Endometrium (tissue), 2 donors: ENCODE data around the gene GRIK3.

Experiments used
- FAIRE-seq: peaks from 2 replicates; lab custom pipeline; 2012; peaks lifted over from hg19 to GRCh38; lab: Jason Lieb, UNC
- donor health status: control.
- donor health status: control.

The GRIK3 gene

DNA sequence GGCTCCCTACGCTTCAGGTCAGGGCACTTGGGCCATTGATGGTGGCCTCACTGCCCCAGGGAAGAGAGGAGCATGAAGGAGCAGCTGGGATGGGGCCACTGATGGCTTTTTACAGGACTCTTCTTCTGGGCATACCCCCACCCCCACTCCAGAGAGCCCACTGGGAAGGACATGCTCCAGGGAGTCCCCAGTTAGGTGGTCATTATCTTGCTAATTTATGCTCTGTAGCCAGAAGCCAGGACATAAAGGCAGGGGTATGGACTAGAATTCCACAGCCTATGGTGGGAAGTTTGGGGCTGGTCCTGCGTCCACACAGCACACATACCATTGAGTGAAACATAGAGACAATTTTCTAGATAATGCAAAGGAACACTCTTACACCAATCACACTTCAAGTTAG, 8.8 kb upstream of the GRIK3 start:
- no peak for FAIRE-seq

DNA sequence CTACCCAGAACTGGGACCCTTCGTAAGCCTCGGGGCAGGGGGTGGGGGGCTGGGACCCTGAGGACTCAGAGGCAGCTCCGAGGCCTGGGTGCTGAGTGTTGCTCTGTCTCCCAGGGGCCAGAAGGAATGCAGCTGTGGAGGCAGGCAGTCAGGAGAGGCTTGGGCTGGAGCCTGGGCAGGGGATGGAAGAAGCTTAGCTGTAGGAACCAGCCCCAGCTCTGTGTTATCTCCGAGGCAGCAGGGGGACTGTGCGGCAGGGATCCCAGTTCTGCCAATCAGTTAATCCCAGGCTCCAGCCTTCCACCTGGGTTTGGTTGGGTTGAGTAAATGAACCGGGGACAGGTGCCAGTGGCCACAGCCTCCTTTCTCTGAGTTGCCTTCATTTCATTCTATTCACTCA, 8.2 kb upstream of the GRIK3 start:
- no peak for FAIRE-seq

DNA sequence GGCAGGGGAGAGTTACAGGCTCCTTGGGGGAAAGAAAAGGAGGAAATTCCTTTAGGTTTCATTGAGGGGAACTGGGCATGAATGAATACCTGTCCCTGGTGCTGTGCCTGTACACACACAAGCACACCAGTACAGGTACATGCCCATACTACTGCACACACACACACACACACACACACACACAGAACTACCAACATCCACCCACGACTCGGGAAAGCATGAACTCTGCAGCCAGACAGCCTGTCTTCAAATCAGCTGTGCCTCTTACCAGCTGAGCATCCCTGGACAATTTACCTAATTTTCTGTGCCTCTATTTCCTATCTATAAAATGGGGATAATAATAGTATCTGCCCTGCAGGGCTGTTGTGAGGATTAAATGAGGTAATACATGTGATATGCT, 7.2 kb upstream of the GRIK3 start:
- no peak for FAIRE-seq

DNA sequence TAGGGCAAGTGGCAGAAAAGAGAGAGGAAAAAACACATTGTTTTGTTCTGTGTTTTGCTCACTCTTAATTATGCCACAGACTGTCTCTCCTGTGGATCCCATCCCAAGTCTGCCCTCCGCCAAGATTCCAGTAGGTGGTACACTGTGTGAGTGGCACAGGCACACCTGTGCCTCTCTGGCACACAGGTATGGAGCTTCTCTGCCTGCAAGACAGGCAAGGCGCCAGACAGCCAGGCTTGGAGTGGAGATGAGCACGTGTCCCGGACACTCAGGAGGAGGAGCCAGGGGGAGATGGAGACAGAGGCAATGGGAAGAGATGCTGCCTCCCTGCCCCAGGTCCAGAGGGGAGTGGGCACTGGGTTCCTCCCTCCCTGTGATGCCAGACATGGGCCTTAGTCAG, 6.5 kb upstream of the GRIK3 start:
- no peak for FAIRE-seq

DNA sequence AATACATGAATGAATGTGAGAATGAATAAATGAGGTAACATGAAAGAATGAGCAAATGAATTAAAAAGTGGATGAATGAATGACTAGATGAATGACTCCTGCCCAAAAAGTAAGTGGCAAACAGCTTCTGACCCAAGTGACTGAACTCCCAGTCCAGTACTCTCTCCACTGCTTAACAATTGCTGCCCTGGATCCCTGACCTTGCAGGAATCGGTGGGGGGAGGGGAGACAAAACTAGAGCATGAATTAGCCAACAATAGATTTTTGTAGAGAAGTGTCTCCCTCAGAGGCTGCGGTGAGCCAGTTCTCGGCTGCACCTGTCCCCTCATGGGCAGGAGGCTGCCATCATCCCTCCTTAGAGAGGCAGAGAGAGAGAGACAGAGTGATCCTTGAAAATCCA, 5.9 kb upstream of the GRIK3 start:
- FAIRE-seq: no peak

DNA sequence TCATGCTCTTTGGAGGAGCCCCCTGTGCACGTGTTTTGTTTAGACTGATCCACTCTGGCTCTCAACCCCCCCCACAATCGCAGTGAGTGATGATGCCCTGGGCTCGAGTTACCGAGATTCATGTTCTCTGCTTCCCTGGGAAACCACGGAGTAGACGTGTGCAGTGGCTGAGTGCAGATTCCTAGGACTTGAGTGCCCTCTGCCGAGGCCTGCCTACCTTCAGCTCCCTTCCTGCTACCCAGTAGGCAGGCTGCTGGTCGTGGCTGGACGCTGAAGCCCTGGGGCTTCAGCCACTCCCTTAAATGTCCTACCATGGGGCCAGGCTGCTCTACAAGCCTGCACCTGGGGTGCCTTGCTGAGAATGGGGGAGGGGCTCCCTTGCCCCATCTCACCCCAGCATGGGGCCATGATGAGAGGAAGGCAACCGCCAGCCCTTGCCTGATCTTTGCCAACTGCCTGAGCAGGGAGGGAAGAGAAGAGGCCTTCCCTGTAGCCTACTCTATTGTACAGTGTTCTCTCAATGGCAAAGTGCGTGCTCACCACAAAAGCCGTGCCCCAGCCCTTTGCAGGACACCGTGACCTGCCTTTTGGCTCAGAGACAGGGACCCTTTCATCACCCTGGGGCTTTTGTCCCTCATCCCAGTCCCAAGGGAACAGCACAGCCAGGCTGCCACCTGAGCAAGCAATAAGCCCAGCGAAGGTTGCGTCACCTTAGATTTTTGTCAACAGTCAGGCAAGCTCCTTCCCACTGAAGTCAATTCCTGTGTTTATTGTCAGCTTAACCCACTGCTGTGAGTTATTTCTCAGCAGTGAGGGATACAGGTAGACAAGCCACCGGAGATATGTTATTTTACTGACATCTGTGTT, 4.1 kb upstream of the GRIK3 start:
- no peak for FAIRE-seq

DNA sequence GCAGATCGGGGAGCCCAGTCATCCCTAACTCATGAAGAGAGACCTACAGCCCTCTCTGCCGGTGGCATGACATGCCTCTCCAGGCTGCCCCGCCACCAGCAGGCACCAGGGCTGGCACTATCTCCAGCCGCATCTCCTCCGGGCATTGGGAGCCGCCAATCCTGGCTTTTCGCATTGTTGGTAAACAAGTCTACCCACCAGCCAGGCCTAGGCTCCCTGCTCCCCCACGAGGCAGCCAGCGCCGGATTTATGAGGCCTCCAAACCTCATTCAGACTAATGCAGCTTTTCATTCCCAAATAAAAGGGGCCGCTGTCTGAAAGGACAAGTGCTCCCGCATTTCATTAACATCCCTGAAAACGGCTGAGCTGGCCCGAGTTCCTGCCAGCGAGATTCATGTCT, 3.4 kb upstream of the GRIK3 start:
- no peak for FAIRE-seq

DNA sequence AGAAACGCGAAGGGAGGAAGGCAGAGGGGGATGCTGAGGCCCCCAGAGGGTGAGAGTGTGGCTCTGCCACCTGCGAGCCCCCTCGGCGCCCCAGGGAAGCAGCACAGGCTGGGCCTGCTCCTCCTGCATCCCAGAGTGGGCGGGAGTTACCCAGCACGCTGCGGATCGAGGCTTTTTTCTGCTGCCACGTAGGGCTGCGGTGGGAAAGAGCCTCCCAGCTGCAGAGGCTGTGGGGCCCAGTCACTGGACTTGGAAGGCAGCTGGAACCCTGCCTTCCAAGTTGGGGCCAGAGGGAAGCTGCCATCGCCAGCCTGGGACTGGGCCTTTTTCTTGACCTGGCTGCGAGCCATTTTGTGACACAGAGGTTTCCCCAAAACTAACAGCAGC, 2.3 kb upstream of the GRIK3 start:
- FAIRE-seq: no peak

DNA sequence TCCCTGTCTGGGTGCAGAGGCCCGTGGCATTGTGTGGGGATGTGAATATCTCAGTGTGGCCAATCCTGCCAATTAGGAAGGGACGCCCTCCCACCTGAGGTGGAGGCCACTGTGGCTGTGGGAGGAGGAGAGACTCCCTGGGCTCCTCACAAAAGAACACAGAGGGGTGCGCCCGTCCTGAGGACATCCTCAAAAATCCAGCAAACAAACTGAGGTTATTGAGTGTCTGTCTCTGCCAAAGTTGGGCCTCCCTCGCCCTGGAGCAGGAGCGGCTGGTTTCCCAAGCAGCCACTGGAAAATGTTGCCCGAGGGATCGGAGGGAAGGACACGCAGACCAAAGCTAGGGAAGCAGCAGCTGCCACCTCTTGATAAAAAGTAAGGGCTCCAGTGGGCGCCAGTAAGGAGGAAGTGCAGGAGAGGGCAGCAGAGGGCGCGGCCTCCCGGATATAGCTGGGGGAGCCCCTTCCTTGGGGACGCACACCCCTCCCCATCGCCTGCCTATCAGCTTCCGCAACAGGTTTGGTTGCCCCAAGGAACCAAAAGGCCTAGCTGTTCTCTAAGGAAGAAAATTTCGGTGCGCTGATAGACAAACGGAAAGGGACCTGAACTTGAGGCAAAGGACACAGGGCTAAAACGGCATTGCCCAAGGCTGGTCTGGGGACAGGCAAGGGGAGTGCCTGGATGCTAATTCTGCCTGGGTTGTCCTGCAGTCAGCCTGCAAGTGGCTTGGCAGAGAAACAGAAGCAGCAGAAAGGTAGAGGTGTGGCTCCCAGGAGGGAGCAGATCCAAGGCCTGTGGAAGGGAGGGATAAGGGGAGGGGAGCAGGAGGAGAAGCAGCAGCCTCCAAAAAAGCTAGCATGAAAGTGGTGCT, 1.7 kb upstream of the GRIK3 start:
- FAIRE-seq: no peak

DNA sequence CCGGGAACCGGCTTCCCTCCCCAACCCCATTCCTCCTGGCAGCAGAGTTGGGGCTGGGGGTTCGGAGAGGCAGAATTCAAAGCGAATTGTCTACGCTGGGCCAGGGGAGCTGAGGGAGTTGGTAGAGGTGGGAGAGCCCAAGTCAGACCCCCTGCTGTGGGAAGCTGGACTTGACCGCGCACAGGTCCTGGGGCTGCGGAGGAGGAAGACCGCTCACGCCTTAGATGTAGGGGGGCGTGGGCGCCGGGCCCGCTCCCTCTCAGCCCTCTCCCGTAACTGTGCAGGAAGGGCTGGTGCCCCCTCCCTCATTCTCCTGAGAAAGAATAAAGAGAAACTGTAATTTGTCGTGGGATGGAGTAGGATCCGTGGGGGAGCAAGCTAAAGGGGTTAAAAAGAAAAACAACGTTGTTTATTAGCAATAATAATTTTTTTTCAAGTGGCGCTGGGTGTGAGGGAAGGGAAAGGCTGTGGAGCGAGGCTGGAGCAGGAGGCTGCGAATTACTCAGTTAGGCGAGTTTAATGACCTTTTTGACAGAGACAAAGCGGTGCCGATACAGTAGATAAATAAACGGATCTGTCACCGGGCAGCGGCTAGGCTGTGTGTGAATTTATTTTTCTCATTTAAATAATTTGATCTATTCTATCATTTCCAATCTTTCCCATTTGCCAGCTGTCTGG, 838 bp upstream of the GRIK3 start:
- no peak for FAIRE-seq

DNA sequence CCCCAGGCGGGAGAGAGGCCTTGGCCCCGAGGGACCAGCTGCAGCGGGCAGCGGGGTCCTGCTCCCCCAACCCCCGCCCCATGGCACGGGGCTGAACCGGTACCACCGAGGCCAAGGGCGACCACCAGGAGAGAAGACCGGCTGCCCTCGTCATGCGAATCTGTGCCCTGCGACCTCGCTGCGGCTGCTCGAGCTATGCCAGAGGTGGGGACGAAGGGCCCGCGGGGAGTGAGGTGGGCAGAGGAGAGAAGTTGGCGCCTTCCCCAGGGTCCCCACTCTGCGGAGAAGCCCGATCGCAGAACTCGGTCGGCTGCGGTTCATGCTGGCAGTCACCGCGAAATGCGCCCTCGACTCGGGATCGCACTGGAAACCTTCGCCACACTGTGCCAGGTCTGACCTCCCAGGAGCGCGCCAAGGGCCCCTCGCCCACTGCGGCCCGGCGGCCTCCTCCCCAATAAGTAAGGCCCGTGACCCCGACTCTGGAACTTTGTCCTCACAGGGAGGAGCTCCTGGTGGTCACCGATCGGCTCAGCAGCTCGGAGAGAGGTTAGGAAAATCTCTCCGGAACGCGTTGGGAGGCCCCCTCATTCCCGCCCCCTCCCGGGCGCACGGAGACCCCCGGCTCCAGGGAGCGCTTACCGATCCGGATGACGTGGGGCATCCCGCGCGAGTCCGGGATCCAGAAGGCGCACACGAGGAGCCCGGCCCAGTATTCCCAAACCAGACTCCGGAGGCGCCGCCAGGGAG, 787 bp downstream of the GRIK3 start:
- no peak for FAIRE-seq

DNA sequence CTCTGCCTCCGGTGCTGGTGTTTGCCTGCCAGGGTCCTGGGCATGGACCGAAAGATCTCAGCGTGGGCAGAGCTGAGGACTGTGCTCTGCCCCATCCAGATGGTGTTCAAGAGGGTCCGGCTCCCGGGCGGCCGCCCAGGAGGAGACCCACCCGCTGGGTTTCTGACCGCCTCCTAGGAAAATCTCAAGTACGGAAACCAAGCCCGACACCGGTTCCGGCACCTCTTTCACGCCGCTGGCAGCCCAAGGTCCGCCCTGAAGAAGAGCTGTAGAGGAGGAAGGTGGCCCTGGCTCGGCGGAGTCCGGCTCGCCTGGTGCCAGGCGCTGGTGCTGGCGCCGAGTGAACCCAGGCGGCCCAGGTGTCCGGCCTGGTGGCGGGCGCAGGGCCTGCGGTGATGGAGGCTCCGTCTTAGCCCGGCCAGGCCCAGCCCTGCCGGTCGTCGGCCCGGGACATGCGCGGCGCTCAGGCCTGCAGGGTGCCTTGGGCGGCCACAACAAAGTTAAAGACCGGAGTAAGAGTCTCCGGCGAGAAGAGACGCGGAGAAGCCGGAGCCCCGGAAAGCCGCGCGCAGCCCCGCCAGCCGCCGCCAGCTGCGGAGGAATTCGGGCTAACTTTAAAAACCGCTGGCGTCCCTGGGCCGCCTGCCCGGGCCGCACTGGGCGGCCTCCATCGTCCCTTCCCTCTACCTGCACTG, 1.5 kb downstream of the GRIK3 start:
- FAIRE-seq: no peak

DNA sequence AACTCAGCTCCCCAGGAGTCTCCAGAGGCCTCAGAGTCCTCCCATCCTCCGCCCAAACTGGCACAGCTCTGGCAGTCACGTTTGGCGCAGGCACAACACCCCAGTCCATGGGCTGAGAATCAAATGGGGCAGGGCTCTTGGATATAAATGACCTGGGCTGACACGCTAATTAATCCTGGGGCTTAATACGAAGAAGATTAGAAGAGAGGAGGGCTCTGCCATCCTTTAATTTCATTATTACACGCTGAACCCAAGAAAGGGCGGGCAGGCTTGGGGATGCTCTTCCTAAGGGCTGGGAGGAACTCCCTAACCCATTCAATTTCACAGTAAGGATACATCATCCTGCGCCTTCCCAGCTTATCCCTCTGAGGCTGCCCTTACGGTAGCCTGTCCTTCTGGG, 2.4 kb downstream of the GRIK3 start:
- no peak for FAIRE-seq

DNA sequence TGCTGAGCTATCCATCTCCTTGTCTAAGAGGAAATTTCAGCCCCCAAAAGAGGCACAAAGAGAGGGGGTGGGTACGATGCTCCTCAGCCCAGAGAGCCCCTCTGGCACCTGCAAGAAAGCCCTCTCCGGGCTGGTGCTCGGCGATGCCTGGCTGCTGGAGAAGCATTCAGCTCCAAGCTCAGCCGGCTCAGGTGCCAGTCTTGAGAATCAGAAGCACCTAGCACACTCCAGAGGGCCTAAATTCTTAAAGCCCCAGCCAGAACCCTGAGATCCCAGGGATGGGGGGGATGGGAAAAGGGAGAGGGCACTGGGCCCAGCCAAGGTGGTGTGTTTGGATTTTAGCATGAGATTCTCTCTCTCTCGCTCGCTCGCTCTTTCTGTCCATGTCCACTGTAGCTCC, 2.9 kb downstream of the GRIK3 start:
- FAIRE-seq: no peak

DNA sequence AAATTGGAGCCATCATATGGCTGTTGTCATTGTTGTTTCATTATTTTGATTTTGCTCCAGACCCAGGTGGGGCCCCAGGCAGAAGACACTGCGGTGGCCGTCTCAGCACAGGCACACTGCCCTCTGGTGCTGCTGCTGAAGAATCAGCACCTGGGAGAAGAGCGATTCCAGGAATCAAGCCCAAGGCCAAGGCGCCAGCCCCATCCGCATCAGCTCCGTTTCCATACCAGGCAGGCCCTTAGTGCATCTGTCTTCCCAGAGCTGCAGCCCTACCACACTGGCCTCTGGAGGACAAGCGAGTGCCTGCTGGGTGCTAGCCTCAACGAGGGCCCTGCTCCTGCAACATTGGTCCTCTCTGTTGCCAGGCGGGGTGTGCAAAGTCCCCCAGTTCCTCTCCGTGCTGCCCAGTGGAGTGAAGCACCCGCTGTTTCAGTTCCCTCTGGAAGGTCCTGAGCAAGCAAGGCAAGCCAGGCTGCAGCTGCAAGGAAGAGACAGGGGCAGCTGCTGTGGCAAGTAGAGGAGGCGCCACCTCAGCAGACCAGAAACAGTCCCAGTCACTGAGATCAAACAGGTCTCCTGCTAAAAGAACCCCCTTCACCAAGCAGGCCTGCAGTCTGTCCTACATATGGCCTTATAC, 5.2 kb downstream of the GRIK3 start:
- FAIRE-seq: no peak

DNA sequence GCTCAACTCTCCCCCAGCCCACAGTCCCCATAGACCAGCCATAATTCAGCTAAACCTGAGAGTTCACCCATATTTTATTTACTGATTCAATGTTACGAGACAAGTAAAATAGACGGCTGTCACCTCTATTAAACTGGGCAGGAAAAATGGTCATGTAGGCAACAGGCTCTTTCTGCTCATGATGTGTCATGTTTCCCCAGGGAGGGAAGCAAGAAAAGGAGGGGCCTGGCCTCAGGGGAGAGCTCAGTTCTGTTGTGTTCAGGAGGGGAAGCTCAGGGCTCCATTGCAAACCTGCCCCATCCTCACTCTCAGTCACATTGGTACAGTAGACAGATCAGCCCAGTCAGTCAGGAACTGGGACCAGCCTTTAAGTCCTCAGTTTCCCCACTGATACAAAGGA, 12.8 kb downstream of the GRIK3 start:
- no peak for FAIRE-seq

DNA sequence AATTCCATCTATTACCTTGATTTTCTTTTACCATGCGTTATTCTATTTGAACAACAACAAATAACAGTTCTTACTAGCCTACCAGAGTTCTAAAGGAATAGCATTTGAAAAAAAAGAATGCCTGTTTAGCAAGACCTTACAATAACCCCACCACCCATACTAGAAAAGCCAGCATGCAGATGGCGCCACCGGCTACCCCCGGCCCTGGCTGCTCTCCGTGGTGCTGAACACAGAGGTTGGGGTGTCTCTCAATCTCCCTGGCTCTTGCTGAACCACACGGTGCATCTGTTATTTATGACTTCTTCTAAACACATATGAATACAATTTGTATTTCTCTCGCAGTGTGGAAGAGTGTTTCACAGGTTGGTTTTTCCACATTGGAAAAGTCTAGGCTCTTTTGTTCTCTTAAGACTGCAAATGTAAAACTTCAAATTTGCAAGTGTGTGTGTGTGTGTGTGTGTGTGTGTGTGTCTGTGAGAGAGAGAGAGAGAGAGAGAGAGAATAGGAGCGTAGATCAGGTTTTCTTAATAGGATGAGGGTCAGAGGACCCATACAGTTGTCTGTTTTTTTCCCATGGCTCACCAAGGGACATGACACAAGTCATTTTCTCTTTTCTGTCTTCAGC, 13.6 kb downstream of the GRIK3 start:
- FAIRE-seq: no peak

DNA sequence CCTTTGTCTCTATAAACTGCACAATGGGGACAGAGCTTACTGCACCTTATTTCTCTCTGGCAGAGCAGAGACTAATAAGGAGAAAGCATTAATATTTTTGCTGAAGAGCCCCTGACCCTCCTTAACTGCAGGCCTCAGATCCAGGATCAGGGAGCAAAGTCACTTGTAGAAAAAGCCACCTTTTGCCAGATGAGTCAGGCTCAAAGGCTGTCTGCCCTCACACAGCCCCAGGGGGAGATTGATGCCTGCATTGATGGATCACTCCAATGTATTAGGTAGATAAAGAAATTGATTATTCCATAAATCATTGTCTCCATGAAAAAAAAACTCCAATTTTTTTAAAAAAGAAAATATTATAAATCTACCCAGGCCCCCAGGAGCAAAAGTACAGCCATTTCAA, 15.8 kb downstream of the GRIK3 start:
- FAIRE-seq: no peak

DNA sequence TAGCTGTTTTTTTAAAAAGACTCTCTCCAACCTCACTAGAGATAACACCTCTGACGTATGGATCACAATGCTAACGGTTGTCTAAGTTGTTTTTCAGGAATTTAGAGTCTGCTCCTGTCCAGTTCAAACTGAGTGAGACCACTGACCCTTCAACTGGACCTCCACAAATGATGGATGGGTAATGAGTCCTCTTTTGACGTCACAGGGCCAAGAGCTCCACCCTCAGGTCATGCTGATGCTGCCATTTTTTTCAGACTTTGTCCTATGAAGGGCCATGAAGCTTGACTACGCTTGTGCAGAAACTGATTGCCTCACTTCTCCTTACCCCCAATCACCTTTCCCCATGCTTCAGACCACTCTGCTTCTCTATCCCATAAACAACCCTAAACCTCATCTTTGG, 16.6 kb downstream of the GRIK3 start:
- FAIRE-seq: no peak

DNA sequence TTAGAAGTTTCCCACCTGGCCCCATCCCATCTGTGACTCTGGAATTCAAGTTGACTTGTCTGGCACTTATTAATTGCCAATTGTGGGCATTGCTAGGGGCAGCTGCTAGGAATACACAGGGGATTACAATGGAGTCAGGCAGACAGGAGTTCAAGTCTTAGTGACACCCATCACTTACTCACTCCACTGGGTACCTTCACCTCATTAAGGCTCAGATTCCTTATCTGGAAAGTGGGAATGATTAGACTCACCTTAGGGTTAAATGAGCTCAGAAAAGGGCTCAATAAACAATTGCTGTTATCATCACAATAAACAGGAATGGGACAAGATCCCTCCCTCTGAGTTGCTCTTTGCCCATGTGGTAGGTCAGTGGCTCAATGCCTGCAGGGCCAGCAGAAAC, 18.2 kb downstream of the GRIK3 start:
- no peak for FAIRE-seq

DNA sequence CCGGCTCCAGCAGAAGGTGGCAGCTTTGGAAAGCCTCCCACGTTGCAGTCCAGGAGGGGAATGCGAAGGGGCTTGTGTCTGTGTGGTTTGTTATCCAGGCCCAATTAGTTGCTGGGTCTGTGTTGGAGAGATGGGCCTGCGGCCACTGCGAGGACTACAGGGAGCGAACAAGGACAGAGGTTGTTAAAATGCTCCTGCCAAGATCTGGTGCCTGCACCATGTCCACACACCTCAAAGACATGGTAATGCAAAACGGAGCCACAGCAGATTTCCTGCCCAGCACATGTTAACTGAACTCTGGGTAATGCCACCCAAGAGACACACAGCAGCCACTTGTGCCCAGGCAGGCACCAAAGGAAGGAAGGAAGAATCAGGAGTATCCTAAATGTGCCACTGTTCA, 18.6 kb downstream of the GRIK3 start:
- FAIRE-seq: no peak
